Measurements from ENCODE around the gene UGT1A9. TPM values are rescaled to one million over a fixed set of nuclear protein-coding genes. Genes with fewer than 3 reads are reported as not detected.
A peak's percentile ranks its signal among the peaks of the same experiment; 100 is the strongest.

Gene UGT1A9
- total and polyA plus RNA-seq, 2 of the 13 experiments (the other 11 are each of a cell fraction or from before 2014, with no cell fraction given), result 0.07 TPM; not detected in 1

DNA sequence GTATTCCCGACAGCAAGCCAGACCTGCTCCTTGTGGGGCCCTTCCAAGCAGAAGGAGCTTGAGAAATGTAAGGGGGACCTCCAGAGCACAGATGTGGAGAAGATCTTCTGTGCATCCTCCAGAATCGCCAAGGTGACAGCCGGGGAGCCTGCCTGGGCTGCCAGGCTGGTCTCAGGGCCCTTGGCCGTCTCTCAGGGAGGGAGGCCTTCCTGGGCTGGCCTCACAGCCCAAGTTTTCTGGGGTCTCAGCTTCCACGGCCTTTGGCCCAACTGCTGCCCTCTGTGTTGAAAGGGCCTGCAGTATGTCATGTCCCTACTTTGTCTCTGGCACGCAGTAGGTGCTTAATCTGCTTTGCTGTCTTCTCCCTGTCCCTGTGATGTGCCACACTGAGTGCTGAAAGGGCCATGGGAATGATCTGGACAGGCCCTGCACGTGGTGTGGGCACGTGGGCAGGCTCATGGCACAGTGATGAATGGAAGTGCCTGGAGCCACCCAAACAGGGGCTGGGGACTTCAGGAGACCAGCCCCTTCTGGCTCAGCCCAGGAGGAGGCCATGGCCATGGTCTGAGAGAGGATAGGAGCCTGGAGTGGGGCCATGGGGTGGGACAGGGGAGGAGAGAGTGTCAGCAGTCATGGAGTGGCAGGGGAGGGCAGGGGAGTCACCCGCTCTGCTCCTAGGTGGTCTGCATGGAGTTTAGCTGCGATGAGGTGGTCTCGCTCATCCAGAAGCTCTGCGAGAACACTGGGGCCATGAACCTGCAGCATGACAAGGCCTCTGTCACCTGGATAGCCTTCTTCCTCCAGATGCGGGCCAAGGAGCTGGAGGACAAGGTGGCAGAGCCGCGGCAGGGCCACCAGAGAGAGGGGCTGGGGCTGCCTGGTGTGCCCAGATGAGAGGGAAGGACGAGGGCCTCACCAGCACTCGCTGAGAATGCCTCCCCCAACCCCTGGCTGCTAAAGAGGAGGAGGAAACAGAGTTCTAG, 147.2 kb downstream of the UGT1A9 start:
- CTCF ChIA-PET (ENCODE audit: low intra/inter-chr PET ratio, low total read pairs), result no interaction called here
- no TSS peak for BruUV-seq (replicated peaks)
- intact Hi-C loops (cut with micrococcal nuclease; ENCODE audit: unreplicated experiment), result no loop called here
- Histone ChIP-seq H3K4me1 (ENCODE audit: insufficient read depth, low read length) (peaks cover 23% of the 10 kb centered on the region), H3K27ac (ENCODE audit: extremely low read length, insufficient read depth, low read length) (no peak overlapping the region), H3K9me3 (ENCODE audit: low read length) (no peaks in the 10 kb centered on the region), H3K27me3 (ENCODE audit: control insufficient read depth in 1 of 2, insufficient read depth in 2 of 2, low read length in 2 of 2) (peaks cover 8 to 35% of the 10 kb centered on the region in 2 experiments), H3K79me2 (ENCODE audit: insufficient read depth, low read length) (no peaks in the 10 kb centered on the region), H2AFZ (ENCODE audit: low read length) (no peak overlapping the region), H3K36me3 (replicated peaks in 1 of 2; ENCODE audit: control insufficient read depth in 1 of 2, insufficient read depth in 2 of 2, low read length in 2 of 2) (no peaks in the 10 kb centered on the region), H3K4me2 (ENCODE audit: low read depth, low read length) (0 out of 2 replicates have a peak overlapping the region, but pooled peaks have one; percentile 25), H4K20me1 (ENCODE audit: insufficient read depth, low read length) (no peaks in the 10 kb centered on the region), H3K9ac (ENCODE audit: insufficient read depth, low read depth, low read length) (no peak overlapping the region), H3K4me3 (replicated peaks in 1 of 3; ENCODE audit: insufficient read depth in 1 of 3, low read depth in 2 of 3, low read length in 3 of 3) (no peak overlapping the region)
- no peak for DNase-seq (ENCODE audit: low spot score)
- 65% methylated on average over 14 of the region's 17 CpGs for WGBS (ENCODE audit: low lambda C conversion rate)
- no peak for FAIRE-seq
- TF ChIP-seq, protein P1, sequence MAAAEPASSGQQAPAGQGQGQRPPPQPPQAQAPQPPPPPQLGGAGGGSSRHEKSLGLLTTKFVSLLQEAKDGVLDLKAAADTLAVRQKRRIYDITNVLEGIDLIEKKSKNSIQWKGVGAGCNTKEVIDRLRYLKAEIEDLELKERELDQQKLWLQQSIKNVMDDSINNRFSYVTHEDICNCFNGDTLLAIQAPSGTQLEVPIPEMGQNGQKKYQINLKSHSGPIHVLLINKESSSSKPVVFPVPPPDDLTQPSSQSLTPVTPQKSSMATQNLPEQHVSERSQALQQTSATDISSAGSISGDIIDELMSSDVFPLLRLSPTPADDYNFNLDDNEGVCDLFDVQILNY (CRISPR knock-in tag; conservative IDR thresholded peaks at IDR 0.05), result no peak
- peak; percentile 42; the same call in 1 of the 2 replicates for TF ChIP-seq ZKSCAN1 (IDR thresholded peaks at IDR 0.05; ENCODE audit: low read length)
- TF ChIP-seq, protein P2, sequence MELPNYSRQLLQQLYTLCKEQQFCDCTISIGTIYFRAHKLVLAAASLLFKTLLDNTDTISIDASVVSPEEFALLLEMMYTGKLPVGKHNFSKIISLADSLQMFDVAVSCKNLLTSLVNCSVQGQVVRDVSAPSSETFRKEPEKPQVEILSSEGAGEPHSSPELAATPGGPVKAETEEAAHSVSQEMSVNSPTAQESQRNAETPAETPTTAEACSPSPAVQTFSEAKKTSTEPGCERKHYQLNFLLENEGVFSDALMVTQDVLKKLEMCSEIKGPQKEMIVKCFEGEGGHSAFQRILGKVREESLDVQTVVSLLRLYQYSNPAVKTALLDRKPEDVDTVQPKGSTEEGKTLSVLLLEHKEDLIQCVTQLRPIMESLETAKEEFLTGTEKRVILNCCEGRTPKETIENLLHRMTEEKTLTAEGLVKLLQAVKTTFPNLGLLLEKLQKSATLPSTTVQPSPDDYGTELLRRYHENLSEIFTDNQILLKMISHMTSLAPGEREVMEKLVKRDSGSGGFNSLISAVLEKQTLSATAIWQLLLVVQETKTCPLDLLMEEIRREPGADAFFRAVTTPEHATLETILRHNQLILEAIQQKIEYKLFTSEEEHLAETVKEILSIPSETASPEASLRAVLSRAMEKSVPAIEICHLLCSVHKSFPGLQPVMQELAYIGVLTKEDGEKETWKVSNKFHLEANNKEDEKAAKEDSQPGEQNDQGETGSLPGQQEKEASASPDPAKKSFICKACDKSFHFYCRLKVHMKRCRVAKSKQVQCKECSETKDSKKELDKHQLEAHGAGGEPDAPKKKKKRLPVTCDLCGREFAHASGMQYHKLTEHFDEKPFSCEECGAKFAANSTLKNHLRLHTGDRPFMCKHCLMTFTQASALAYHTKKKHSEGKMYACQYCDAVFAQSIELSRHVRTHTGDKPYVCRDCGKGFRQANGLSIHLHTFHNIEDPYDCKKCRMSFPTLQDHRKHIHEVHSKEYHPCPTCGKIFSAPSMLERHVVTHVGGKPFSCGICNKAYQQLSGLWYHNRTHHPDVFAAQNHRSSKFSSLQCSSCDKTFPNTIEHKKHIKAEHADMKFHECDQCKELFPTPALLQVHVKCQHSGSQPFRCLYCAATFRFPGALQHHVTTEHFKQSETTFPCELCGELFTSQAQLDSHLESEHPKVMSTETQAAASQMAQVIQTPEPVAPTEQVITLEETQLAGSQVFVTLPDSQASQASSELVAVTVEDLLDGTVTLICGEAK (IDR thresholded peaks at IDR 0.05), result no peak
- TF ChIP-seq, protein P2 (CRISPR knock-in tag; IDR thresholded peaks at IDR 0.05), result no peak
- TF ChIP-seq ZNF777 (CRISPR knock-in tag; IDR thresholded peaks at IDR 0.05), result no peak
- 0 out of 2 replicates have a peak, but pooled peaks have one; percentile 10 for TF ChIP-seq FOXC1 (CRISPR knock-in tag; IDR thresholded peaks at IDR 0.05; ENCODE audit: borderline replicate concordance)
- no peak for TF ChIP-seq ZNF570 (CRISPR knock-in tag; IDR thresholded peaks at IDR 0.05; ENCODE audit: borderline replicate concordance)
- TF ChIP-seq TAF1 (CRISPR knock-in tag; IDR thresholded peaks at IDR 0.05), result no peak
- TF ChIP-seq RBFOX2 (IDR thresholded peaks at IDR 0.05; ENCODE audit: low read depth, low read length), result no peak
- no peak for TF ChIP-seq GTF2F1 (IDR thresholded peaks at IDR 0.05; ENCODE audit: low read length)
- POLR2A ChIA-PET, result no interaction called here
- no peak for ATAC-seq
- in situ Hi-C loops (cut with HindIII; ENCODE audit: extremely low pct_ligation_motif_present, low pct_unique_long_range_greater_than_20kb), result no loop called here
